DMS 273 (cell line): Measurements from ENCODE around the gene PDLIM5.
"Not testable (repeated sequence)": the region's sequence is repeated elsewhere in the genome, so short reads cannot be mapped to it uniquely, and the experiment has no call there.

Experiments used
- DNase-seq: peaks from one replicate; lab custom pipeline; 2025; ENCODE audit not compliant: unreplicated experiment; lab: John Stamatoyannopoulos, UW

Gene PDLIM5

DNA sequence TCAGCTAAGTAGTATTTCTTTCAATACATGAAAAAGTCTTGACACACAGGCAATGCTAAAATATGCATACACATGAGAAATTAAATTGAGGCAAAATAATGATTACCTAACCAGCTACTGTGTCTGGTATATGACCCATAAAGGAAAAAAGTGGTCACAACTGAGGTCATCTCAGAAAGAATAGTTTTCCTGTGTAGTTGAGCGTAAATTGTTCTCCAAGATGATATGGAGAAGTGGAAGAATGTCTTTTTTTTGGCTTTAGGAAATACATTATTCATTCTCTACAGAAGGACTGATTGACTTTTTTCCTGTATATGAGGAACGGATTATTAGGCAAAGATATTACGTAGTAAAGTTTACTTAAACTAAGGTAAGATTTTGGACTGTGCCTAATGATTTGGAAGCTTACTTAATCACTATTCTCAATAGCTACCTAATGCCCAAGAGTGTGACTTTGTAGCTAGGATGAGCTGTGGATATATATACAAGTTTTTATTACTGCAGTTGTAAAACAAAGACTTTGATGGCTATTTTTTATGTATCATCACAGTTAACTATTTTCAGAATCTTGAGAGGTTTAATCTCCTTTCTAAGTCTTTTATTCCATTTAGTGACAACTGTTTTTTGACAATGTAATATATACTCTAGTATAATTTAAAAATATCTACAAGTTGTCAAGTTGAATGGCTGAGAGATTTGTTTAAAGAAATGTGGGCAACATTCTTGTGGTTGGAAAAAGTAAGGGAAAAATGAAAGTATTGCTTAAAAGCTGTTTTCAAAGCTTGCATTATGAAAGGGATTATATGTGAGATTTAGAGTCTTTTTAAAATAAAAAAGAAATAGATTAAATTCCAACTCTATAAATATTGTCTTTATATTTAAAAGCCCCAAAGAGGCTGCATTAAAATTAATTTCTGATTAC is 100.2 kb downstream of the PDLIM5 start:
- DNase-seq: no peak

DNA sequence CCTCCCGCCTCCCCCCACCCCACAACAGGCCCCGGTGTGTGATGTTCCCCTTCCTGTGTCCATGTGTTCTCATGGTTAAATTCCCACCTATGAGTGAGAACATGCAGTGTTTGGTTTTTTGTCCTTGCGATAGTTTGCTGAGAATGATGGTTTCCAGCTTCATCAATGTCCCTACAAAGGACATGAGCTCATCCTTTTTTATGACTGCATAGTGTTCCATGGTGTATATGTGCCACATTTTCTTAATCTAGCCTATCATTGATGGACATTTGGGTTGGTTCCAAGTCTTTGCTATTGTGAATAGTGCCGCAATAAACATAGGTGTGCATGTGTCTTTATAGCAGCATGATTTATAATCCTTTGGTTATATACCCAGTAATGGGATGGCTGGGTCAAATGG is 104.3 kb downstream of the PDLIM5 start:
- DNase-seq: not testable (repeated sequence)

- DNase-seq: not testable (repeated sequence)
Observed at GRCh38 chr4:94557632-94558031, 105.9 kb downstream of the PDLIM5 start.

DNA sequence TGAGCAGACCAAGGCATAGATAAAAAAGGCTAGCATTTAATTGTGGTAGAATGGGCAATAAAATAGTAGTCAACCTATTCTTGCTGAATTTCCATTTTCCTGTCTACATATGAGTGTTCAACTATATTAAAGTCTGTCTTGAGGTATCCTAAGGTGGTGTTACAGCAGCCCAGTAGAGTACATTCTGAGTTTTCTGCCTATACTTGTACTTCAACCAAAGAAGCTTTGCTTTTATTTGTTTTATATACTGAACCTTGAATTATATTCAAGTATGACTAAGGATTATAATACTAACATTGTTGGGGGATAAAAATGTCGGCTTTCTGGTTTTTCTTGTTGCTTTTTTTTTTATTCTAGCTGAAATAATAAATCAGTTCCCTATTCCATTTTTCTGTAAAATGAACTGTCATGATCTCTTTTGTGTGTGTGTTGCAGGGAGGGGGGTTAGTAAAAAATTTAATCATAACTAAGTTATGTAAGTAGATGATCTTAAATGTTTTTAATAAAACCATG is 106.7 kb downstream of the PDLIM5 start:
- no peak for DNase-seq

- DNase-seq: peak; percentile 43
Observed at GRCh38 chr4:94559351-94559806, 107.6 kb downstream of the PDLIM5 start.

DNA sequence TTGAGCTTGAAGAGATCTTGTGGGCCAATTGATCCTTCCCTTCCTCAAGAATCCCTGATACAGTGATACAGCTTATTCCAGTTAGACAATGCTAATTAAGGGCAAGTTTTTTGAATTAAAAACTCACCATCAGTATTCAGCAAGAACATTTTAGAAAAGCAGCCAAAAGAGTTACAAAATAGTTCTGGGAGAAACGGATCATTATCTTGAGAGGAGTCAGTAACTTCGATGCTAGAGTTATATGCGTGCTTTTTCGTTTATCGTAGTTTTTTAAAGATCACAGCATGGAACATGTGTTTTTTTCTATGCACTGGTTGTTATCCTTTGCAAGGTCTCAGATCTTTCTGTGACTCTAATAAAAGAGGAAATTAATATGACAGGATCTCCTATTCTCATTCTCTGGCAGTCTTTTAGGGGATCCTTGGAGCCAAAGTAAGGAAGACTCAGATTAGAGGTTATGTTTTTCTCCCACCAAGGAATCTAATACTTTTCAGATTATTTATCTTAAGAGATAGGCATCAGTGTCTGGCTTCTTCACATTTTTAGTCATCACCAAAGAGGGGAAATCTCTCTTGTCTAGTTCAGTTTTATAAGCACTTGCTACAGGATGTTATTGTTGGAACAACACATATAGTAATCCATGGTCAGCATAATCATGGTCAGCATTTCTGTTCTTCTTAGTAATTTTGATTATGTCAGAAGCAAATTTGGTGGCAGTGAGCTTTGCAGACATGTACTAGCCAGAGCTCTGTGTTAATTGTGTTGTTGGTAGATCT is 109.7 kb downstream of the PDLIM5 start:
- DNase-seq: no peak

DNA sequence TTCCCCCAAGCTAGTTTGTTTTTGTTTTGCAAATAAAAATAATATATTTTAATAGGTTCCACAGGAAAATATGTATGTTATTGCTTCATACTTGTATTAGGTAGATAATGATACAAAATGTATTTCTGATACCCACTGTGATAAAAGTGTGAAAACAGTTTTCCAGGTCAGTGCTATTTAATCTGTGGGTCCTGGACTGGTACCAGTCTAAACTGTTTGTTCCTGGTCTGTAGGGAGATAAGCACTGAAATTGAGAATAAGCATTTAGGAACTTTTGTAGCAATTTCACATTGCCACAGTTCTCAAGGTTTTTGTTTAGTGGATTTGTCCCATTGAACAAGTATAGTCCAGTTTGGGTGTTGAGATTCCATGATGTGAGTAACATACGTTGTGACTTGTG is 110.5 kb downstream of the PDLIM5 start:
- DNase-seq: no peak

DNA sequence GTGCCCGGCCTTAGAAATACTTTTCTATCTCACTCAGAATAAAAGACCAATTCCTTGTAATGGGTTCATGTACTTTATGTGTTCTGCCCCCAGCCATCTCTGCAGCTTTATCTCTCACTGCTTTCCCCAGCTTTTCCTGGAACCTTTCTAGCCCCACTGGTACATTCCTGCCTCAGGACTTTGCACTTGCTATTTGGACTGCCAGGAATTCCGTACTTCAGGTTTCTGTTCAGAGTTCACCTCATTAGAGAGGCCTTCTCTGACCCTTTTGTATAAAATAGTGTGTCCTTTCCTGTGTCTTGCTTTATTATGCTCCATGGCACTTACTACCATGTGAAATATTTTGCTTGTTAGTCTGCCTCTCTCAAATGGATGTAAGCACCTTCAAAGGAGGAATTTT is 112.5 kb downstream of the PDLIM5 start:
- DNase-seq: no peak

GRCh38 chr4:94566420-94566819 is 114.7 kb downstream of the PDLIM5 start:
- no peak for DNase-seq

- DNase-seq: no peak
Observed at GRCh38 chr4:94567811-94568210, 116.1 kb downstream of the PDLIM5 start.

DNA sequence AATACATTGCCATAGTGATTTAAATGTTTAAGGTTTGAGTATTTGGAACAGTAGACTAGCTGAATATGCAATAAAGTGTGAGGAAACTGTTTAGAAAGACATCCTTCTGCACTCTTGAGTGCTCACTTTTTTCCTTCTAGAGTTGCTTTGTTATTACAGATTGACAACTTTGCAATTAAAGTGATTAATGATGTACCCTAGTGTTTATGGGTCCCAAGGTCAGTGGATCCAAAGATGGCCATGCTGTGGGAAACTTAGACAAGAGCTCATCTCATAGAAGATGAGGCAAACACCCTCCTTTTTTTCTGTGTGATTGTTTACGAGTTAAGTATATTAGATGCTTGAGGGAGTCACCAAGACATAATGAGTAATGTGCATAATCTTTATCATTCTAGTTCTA is 118.8 kb downstream of the PDLIM5 start:
- no peak for DNase-seq

DNA sequence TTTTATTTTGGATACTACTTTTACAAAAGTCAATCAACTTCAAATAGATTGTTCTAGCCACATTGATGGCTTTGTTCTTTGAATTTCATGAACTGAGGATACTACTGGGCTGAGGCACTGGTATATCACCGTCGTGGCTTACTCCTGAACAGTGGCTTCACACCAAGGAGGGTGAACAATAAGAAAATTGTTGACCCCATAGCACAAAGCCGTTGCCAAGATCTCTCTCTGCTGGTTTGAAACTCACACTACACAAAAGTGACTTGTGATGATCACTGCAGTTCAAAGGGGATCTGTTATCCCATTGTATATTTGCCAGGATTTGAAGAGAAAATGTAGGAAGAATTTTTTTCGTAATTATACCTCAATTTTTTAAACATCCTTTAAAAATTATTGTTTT is 119.6 kb downstream of the PDLIM5 start:
- no peak for DNase-seq

GRCh38 chr4:94571715-94572114 is 120.0 kb downstream of the PDLIM5 start:
- DNase-seq: no peak

DNA sequence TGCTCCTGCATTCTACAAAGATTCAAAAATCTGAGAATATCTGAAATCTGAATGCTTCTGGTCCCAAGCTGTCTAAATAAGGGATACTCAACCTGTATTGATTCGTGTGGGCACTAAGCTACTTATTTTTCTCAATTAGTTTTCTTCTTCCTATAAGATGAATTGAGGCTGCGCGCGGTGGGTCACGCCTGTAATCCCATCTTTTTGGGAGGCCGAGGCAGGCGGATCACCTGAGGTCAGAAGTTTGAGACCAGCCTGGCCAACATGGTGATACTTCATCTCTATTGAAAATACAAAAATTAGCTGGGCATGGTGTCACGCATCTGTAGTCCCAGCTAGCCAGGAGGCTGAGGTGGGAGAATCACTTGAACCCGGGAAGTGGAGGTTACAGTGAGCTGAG is 122.3 kb downstream of the PDLIM5 start:
- DNase-seq: no peak

- no peak for DNase-seq
Observed at GRCh38 chr4:94574616-94575015, 122.9 kb downstream of the PDLIM5 start.

DNA sequence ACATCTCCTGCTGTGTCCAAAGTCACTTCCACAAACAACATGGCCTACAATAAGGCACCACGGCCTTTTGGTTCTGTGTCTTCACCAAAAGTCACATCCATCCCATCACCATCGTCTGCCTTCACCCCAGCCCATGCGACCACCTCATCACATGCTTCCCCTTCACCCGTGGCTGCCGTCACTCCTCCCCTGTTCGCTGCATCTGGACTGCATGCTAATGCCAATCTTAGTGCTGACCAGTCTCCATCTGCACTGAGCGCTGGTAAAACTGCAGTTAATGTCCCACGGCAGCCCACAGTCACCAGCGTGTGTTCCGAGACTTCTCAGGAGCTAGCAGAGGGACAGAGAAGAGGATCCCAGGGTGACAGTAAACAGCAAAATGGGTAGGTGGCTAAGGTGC is 123.9 kb downstream of the PDLIM5 start:
- no peak for DNase-seq

- DNase-seq: no peak
Observed at GRCh38 chr4:94576210-94576609, 124.5 kb downstream of the PDLIM5 start.

DNA sequence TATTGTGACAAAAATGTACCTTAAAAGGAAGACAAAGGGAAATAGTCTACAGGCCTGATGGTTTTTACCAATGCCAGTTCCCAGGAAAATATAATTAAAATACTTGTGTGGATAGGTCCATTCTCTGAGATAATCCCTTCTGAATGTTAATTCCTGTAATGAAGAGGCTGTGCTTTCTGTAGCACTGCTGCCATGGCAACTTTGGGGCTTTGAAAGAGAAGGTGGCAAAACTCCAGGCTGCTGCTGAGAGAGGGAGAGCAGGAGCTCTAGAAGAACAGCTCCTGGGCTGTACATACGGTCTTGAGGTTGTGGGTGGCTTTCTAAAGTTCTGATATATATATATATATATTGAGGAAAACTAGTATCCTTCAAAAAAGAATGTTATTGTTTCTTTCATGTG is 125.4 kb downstream of the PDLIM5 start:
- DNase-seq: peak; percentile 72

DNA sequence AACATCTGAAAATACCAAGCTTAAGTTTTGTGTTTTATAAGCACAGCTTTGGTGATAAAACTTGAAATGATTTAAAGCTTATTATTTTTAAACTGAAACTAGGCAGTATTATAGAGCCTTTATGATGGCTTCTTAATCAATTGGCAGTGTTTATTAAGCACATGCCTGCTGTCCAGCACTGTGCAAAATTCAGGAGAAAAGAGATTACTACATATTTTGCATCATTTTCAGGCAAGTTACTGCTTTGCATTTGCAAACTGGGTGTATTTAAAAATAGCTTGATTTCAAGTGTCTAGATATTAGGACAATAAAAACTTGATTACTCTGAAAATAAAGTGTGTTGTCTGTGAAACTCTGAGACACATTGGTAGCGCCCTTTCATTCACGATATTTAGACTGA is 126.5 kb downstream of the PDLIM5 start:
- no peak for DNase-seq

- DNase-seq: no peak
Observed at GRCh38 chr4:94581766-94582165, 130.0 kb downstream of the PDLIM5 start.

- no peak for DNase-seq
Observed at GRCh38 chr4:94582517-94582916, 130.8 kb downstream of the PDLIM5 start.
